Ascending aorta (tissue), 2 donors: ENCODE measurements around the gene YJEFN3. TPM values are rescaled to one million over a fixed set of nuclear protein-coding genes. Genes with fewer than 3 reads are reported as not detected.

Source experiments
- DNase-seq, 2 donors: peaks; one replicate each; pipeline ENCODE4 v3.0.0-alpha.2; 2019; ENCODE audit warnings: low spot score in 2 of 2
- H3K27ac ChIP-seq, 2 donors: fragments of 200-600 bp; sonication (generic); one replicate each; pipeline ENCODE4 v1.5.1; 2016 to 2017; ENCODE audit warnings: mild to moderate bottlenecking in 1 of 2
- H3K27me3 ChIP-seq: fragments of 200-600 bp; sonication (generic); one replicate; pipeline ENCODE4 v1.5.1; 2017
- H3K36me3 ChIP-seq, 2 donors: fragments of 200-600 bp; sonication (generic); one replicate each; pipeline ENCODE4 v1.5.1; 2016
- H3K4me1 ChIP-seq, 2 donors: fragments of 200-600 bp; sonication (generic); one replicate each; pipeline ENCODE4 v1.5.1; 2016 to 2017; ENCODE audit warnings: mild to moderate bottlenecking in 1 of 2
- H3K4me3 ChIP-seq, 2 donors: fragments of 200-600 bp; sonication (generic); one replicate each; pipeline ENCODE4 v1.5.1; 2016 to 2017; ENCODE audit warnings: mild to moderate bottlenecking in 1 of 2
- H3K9me3 ChIP-seq, 2 donors: fragments of 200-600 bp; sonication (generic); one replicate each; pipeline ENCODE4 v1.5.1; 2016
- CTCF ChIP-seq, 3 experiments: fragments of 200-600 bp in 2 of 3; fragments of 450-650 bp in 1 of 3; sonication (generic) in 2 of 3; IDR thresholded peaks; one replicate each; pipeline ENCODE4 v1.5.1; 2016 to 2019; ENCODE audit warnings: antibody characterized with exemption in 3 of 3, mild to moderate bottlenecking in 1 of 3, moderate library complexity in 1 of 3
- intact Hi-C: fragments of 100-400 bp; cut with DNase I; formaldehyde crosslinking; loops from one replicate; pipeline ENCODE4 v1.15.1; 2023
- total RNA-seq: library from RNA; depleted of rRNA; stranded (reverse); fragments of >200 nt; gene quantifications from one replicate; pipeline ENCODE4 v1.1.0, GENCODE V29; 2016

YJEFN3 gene
- total RNA-seq, 1 donor from 2014 or later, result 3.5 TPM

GRCh38 chr19:19486343-19487076, 42.2 kb upstream of the YJEFN3 start:
- Histone ChIP-seq H3K27ac (peak overlapping the region; percentile 86 to 96), H3K4me1 (peaks cover 15 to 28% of the 10 kb centered on the region in 2 donors), H3K9me3 (no peaks in the 10 kb centered on the region), H3K27me3 (no peaks in the 10 kb centered on the region), H3K4me3 (no peak overlapping the region), H3K36me3 (no peaks in the 10 kb centered on the region)
- no peak for TF ChIP-seq CTCF (IDR thresholded peaks at IDR 0.05)
- intact Hi-C loops, result loop anchor here (10.0 kb wide), 1 partner anchor 292 kb away; the partner anchor contains the start of genes BORCS8 and RFXANK
- DNase-seq, result no peak

GRCh38 chr19:19487077-19487949, 41.4 kb upstream of the YJEFN3 start:
- no peak for DNase-seq
- Histone ChIP-seq H3K9me3 (no peaks in the 10 kb centered on the region), H3K4me1 (peaks cover 15 to 28% of the 10 kb centered on the region in 2 donors), H3K27ac (peak overlapping the region; percentile 86 to 96), H3K4me3 (no peak overlapping the region), H3K36me3 (peaks cover 1 to 2% of the 10 kb centered on the region in 2 donors), H3K27me3 (no peaks in the 10 kb centered on the region)
- TF ChIP-seq CTCF (IDR thresholded peaks at IDR 0.05), result no peak
- intact Hi-C loops, result loop anchor here (10.0 kb wide), 1 partner anchor 293 kb away; the partner anchor contains the start of genes BORCS8 and RFXANK

- H3K4me3 ChIP-seq, result peak overlapping the region; percentile 13 to 41
- H3K9me3 ChIP-seq, result no peaks in the 10 kb centered on the region
- DNase-seq, result no peak
- peaks cover 15 to 28% of the 10 kb centered on the region in 2 donors for H3K4me1 ChIP-seq
- no peak for TF ChIP-seq CTCF (IDR thresholded peaks at IDR 0.05)
- H3K36me3 ChIP-seq, result peaks cover 10 to 11% of the 10 kb centered on the region in 2 donors
- H3K27ac ChIP-seq, result peak overlapping the region; percentile 86 to 96
- H3K27me3 ChIP-seq, result no peaks in the 10 kb centered on the region
- intact Hi-C loops, result loop anchor here (10.0 kb wide), 1 partner anchor 293 kb away; the partner anchor contains the start of genes BORCS8 and RFXANK
These were observed 40.5 kb upstream of the YJEFN3 start for GRCh38 chr19:19487950-19488874.

- Histone ChIP-seq H3K27ac (peak overlapping the region; percentile 86 to 96), H3K9me3 (no peaks in the 10 kb centered on the region), H3K4me3 (peak overlapping the region; percentile 13 to 41), H3K27me3 (no peaks in the 10 kb centered on the region), H3K36me3 (peaks cover 19% of the 10 kb centered on the region in 2 donors), H3K4me1 (peaks cover 15 to 28% of the 10 kb centered on the region in 2 donors)
- DNase-seq, result peak; percentile 76 to 93
- TF ChIP-seq CTCF (IDR thresholded peaks at IDR 0.05), result no peak
- intact Hi-C loops, result loop anchor here (10.0 kb wide), 1 partner anchor 294 kb away; the partner anchor contains the start of genes BORCS8 and RFXANK
These were observed 39.6 kb upstream of the YJEFN3 start for GRCh38 chr19:19488875-19489690.
